Erythroblast (primary cell): Measurements from ENCODE around the gene PAFAH1B1.

Experiments
- GATA1 ChIP-seq: IDR thresholded peaks from 2 replicates; pipeline ENCODE4 v1.6.1; 2011; ENCODE audit warnings: low read depth, mild to moderate bottlenecking, control low read depth, low read length, moderate library complexity
- POLR2A ChIP-seq: IDR thresholded peaks from 2 replicates; pipeline ENCODE4 v1.6.1; 2011; ENCODE audit warnings: mild to moderate bottlenecking, low read length

- TF ChIP-seq POLR2A (no peak), GATA1 (no peak)
Measured at GRCh38 chr17:2612630-2613029, 19.2 kb downstream of the PAFAH1B1 start.
